ENCODE results near the gene SLC25A33. TPM values are rescaled to one million over a fixed set of nuclear protein-coding genes. Genes with fewer than 3 reads are reported as not detected.
A peak's percentile ranks its signal among the peaks of the same experiment; 100 is the strongest.

The SLC25A33 gene
- total RNA-seq, 1 experiment from 2014 or later = 8.0 TPM

- DNase-seq (ENCODE audit: extremely low read depth, low read depth) = no peak
These were observed 47.0 kb downstream of the SLC25A33 start for GRCh38 chr1:9586147-9586766.

- DNase-seq (ENCODE audit: extremely low read depth, low read depth) = peak; percentile 83
These were observed 49.4 kb downstream of the SLC25A33 start, which contains the start of gene TMEM201 for GRCh38 chr1:9588551-9589143. TSS of gene TMEM201 (plus strand) at chr1:9588911. CDS start at chr1:9588931, 20 bp downstream.

GRCh38 chr1:9589144-9589718 is 50.0 kb downstream of the SLC25A33 start:
- DNase-seq (ENCODE audit: extremely low read depth, low read depth) = no peak

- DNase-seq (ENCODE audit: extremely low read depth, low read depth) = no peak
These were observed 50.5 kb downstream of the SLC25A33 start for GRCh38 chr1:9589719-9590157.

GRCh38 chr1:9590201-9590600 is 50.9 kb downstream of the SLC25A33 start:
- DNase-seq (ENCODE audit: extremely low read depth, low read depth) = no peak

GRCh38 chr1:9590945-9591668 is 51.8 kb downstream of the SLC25A33 start:
- DNase-seq (ENCODE audit: extremely low read depth, low read depth) = no peak

- no peak for DNase-seq (ENCODE audit: extremely low read depth, low read depth)
These were observed 52.6 kb downstream of the SLC25A33 start for GRCh38 chr1:9591669-9592509.

GRCh38 chr1:9592510-9593075 is 53.3 kb downstream of the SLC25A33 start:
- no peak for DNase-seq (ENCODE audit: extremely low read depth, low read depth)

GRCh38 chr1:9593147-9593491 is 53.9 kb downstream of the SLC25A33 start:
- DNase-seq (ENCODE audit: extremely low read depth, low read depth) = no peak

- DNase-seq (ENCODE audit: extremely low read depth, low read depth) = no peak
These were observed 54.5 kb downstream of the SLC25A33 start for GRCh38 chr1:9593492-9594465.

- DNase-seq (ENCODE audit: extremely low read depth, low read depth) = no peak
These were observed 55.3 kb downstream of the SLC25A33 start for GRCh38 chr1:9594471-9595155.

GRCh38 chr1:9595156-9595967 is 56.1 kb downstream of the SLC25A33 start:
- DNase-seq (ENCODE audit: extremely low read depth, low read depth) = no peak

GRCh38 chr1:9595968-9596340 is 56.7 kb downstream of the SLC25A33 start:
- no peak for DNase-seq (ENCODE audit: extremely low read depth, low read depth)

- DNase-seq (ENCODE audit: extremely low read depth, low read depth) = no peak
These were observed 57.3 kb downstream of the SLC25A33 start for GRCh38 chr1:9596415-9597123.

- DNase-seq (ENCODE audit: extremely low read depth, low read depth) = no peak
These were observed 58.4 kb downstream of the SLC25A33 start for GRCh38 chr1:9597361-9598315.

- DNase-seq (ENCODE audit: extremely low read depth, low read depth) = no peak
These were observed 59.0 kb downstream of the SLC25A33 start for GRCh38 chr1:9598316-9598700.

Measured in NCI-H460 (cell line).